SU-DHL-6 (cell line): ENCODE data around the gene HTT.

Experiments
- H2AFZ ChIP-seq: fragments of 200-600 bp; sonication (generic); 2 replicates; pipeline ENCODE4 v1.6.1; 2014; ENCODE audit warnings: low read depth, mild to moderate bottlenecking, moderate library complexity, mixed read lengths, antibody characterized with exemption, low read length; ENCODE audit not compliant: severe bottlenecking
- H3F3A ChIP-seq: fragments of 200-600 bp; shearing (Covaris generic); 2 replicates; pipeline ENCODE4 v1.6.0; 2016; ENCODE audit warnings: antibody characterized with exemption, mild to moderate bottlenecking; ENCODE audit not compliant: insufficient read depth
- H3K27ac ChIP-seq: fragments of 200-600 bp; sonication (generic); 2 replicates; pipeline ENCODE4 v1.5.1; 2016; ENCODE audit warnings: low read depth, mild to moderate bottlenecking, low read length, moderate library complexity, mixed read lengths
- H3K27me3 ChIP-seq: fragments of 200-600 bp; sonication (generic), shearing (Covaris generic); 2 replicates; pipeline ENCODE4 v1.6.0; 2014; ENCODE audit warnings: mild to moderate bottlenecking, low read length
- H3K36me3 ChIP-seq: fragments of 200-600 bp; sonication (generic); 2 replicates; pipeline ENCODE4 v1.6.1; 2014; ENCODE audit warnings: mild to moderate bottlenecking, low read length, mixed read lengths
- H3K4me2 ChIP-seq: fragments of 300-600, 200-600 bp; shearing (Covaris generic), sonication (generic); 2 replicates; pipeline ENCODE4 v1.6.0; 2014; ENCODE audit warnings: low read length, low read depth, mild to moderate bottlenecking; ENCODE audit not compliant: poor library complexity, severe bottlenecking
- H3K4me3 ChIP-seq: fragments of 200-600 bp; sonication (generic); 2 replicates; pipeline ENCODE4 v1.5.1; 2014; ENCODE audit warnings: antibody characterized with exemption, low read length, mild to moderate bottlenecking, mixed read lengths; ENCODE audit not compliant: insufficient read depth, poor library complexity, severe bottlenecking
- H3K79me2 ChIP-seq: fragments of 200-600 bp; sonication (generic); 2 replicates; pipeline ENCODE4 v1.6.1; 2014; ENCODE audit warnings: mild to moderate bottlenecking, low read length, moderate library complexity; ENCODE audit not compliant: insufficient read depth
- H3K9ac ChIP-seq: fragments of 200-600 bp; sonication (generic); 2 replicates; pipeline ENCODE4 v1.7.0; 2014; ENCODE audit warnings: mild to moderate bottlenecking, low read length
- H3K9me2 ChIP-seq: fragments of 200-600 bp; sonication (generic); replicated peaks from 2 replicates; pipeline ENCODE4 v1.6.1; 2014; ENCODE audit warnings: low read length; ENCODE audit not compliant: insufficient read depth
- H3K9me3 ChIP-seq: fragments of 200-600 bp; sonication (generic); 2 replicates; pipeline ENCODE4 v1.6.1; 2014; ENCODE audit warnings: low read length, mixed read lengths; ENCODE audit not compliant: insufficient read depth
- H4K20me1 ChIP-seq: fragments of 200-600 bp; sonication (generic); 2 replicates; pipeline ENCODE4 v1.6.1; 2014; ENCODE audit warnings: low read depth, mild to moderate bottlenecking, antibody characterized with exemption, low read length, moderate library complexity, mixed read lengths
- EZH2phosphoT487 ChIP-seq: fragments of 200-600 bp; sonication (generic), shearing (Covaris generic); conservative IDR thresholded peaks from 2 replicates; pipeline ENCODE4 v1.6.1; 2018; ENCODE audit warnings: mild to moderate bottlenecking, antibody characterized with exemption, low read length, moderate library complexity, mixed read lengths
- TF ChIP-seq, protein P1 (sequence below): fragments of 200-600 bp; sonication (generic); IDR thresholded peaks from one replicate; pipeline ENCODE4 v1.5.1; 2017; ENCODE audit warnings: antibody characterized with exemption, mild to moderate bottlenecking, low read length, moderate library complexity; ENCODE audit not compliant: insufficient read depth, poor library complexity, severe bottlenecking

Gene HTT

GRCh38 chr4:3286335-3287175, 212.1 kb downstream of the HTT start:
- no peaks in the 10 kb centered on the region for H3F3A ChIP-seq
- TF ChIP-seq EZH2phosphoT487, result no peak
- TF ChIP-seq, protein P1, sequence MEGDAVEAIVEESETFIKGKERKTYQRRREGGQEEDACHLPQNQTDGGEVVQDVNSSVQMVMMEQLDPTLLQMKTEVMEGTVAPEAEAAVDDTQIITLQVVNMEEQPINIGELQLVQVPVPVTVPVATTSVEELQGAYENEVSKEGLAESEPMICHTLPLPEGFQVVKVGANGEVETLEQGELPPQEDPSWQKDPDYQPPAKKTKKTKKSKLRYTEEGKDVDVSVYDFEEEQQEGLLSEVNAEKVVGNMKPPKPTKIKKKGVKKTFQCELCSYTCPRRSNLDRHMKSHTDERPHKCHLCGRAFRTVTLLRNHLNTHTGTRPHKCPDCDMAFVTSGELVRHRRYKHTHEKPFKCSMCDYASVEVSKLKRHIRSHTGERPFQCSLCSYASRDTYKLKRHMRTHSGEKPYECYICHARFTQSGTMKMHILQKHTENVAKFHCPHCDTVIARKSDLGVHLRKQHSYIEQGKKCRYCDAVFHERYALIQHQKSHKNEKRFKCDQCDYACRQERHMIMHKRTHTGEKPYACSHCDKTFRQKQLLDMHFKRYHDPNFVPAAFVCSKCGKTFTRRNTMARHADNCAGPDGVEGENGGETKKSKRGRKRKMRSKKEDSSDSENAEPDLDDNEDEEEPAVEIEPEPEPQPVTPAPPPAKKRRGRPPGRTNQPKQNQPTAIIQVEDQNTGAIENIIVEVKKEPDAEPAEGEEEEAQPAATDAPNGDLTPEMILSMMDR, result no peak
- no peak overlapping the region for H3K4me2 ChIP-seq
- H3K9me3 ChIP-seq, result no peaks in the 10 kb centered on the region
- H3K36me3 ChIP-seq, result no peaks in the 10 kb centered on the region
- no peaks in the 10 kb centered on the region for H3K79me2 ChIP-seq
- no peaks in the 10 kb centered on the region for H3K9me2 ChIP-seq
- H2AFZ ChIP-seq, result no peak overlapping the region
- H4K20me1 ChIP-seq, result no peaks in the 10 kb centered on the region
- no peak overlapping the region for H3K4me3 ChIP-seq
- H3K9ac ChIP-seq, result no peak overlapping the region
- no peak overlapping the region for H3K27ac ChIP-seq
- H3K27me3 ChIP-seq, result no peaks in the 10 kb centered on the region

- Histone ChIP-seq H2AFZ (no peak overlapping the region), H3K4me2 (no peak overlapping the region), H3K9me2 (no peaks in the 10 kb centered on the region), H3F3A (no peaks in the 10 kb centered on the region), H4K20me1 (no peaks in the 10 kb centered on the region), H3K27me3 (no peaks in the 10 kb centered on the region), H3K36me3 (no peaks in the 10 kb centered on the region), H3K9me3 (no peaks in the 10 kb centered on the region), H3K27ac (no peak overlapping the region), H3K79me2 (no peaks in the 10 kb centered on the region), H3K4me3 (no peak overlapping the region), H3K9ac (no peak overlapping the region)
- TF ChIP-seq EZH2phosphoT487, result no peak
- TF ChIP-seq, protein P1, result no peak
Observed at GRCh38 chr4:3287271-3287971, 212.9 kb downstream of the HTT start.

GRCh38 chr4:3287972-3288570, 213.6 kb downstream of the HTT start:
- no peaks in the 10 kb centered on the region for H3K9me3 ChIP-seq
- no peak overlapping the region for H3K27ac ChIP-seq
- H3K36me3 ChIP-seq, result no peaks in the 10 kb centered on the region
- H3K27me3 ChIP-seq, result no peaks in the 10 kb centered on the region
- H3K4me2 ChIP-seq, result no peak overlapping the region
- no peak overlapping the region for H3K9ac ChIP-seq
- H3K4me3 ChIP-seq, result no peak overlapping the region
- TF ChIP-seq, protein P1, result no peak
- TF ChIP-seq EZH2phosphoT487, result no peak
- H2AFZ ChIP-seq, result no peak overlapping the region
- no peaks in the 10 kb centered on the region for H3K79me2 ChIP-seq
- no peaks in the 10 kb centered on the region for H4K20me1 ChIP-seq
- H3F3A ChIP-seq, result no peaks in the 10 kb centered on the region
- no peaks in the 10 kb centered on the region for H3K9me2 ChIP-seq
